HCT116 (cell line): ENCODE data around the gene SPRYD4. TPM values are rescaled to one million over a fixed set of nuclear protein-coding genes. Genes with fewer than 3 reads are reported as not detected.
A peak's percentile ranks its signal among the peaks of the same experiment; 100 is the strongest.
"Not testable (repeated sequence)": the region's sequence is repeated elsewhere in the genome, so short reads cannot be mapped to it uniquely, and the experiment has no call there.

ENCODE experiments used
- ATAC-seq: fragments of 200-7000 bp; cut with Tn5 transposase; 2 replicates; pipeline ENCODE4 v1.9.1; 2020; ENCODE audit warnings: mild to moderate bottlenecking, moderate library complexity
- BruUV-seq: library from RNA; stranded (reverse); fragments of 400-500 nt; replicated peaks from 2 replicates; lab custom pipeline; 2021; lab: Mats Ljungman, UMichigan
- CTCF ChIA-PET: fragments of 300-600 bp; sonication (Branson Sonifier 250); formaldehyde crosslinking; loops from one replicate; lab custom pipeline; 2021; ENCODE audit warnings: antibody characterized with exemption; lab: Charles Lee
- POLR2A ChIA-PET: fragments of 300-600, 350-600 bp; sonication (Branson Sonifier 250); formaldehyde crosslinking; loops from one replicate; lab custom pipeline; 2021; ENCODE audit warnings: antibody characterized with exemption; lab: Charles Lee
- RAD21 ChIA-PET, 2 experiments: fragments of 300-600 bp; sonication (Branson Sonifier 250); formaldehyde crosslinking; loops; one replicate each; lab custom pipeline; 2023; ENCODE audit warnings: low total read pairs in 2 of 2; ENCODE audit not compliant: uncharacterized antibody in 2 of 2, unreplicated experiment in 2 of 2, low non-redundant PET in 1 of 2; lab: Charles Lee
- DNase-seq: peaks from one replicate; pipeline ENCODE4 v3.0.0-alpha.2; 2010; ENCODE audit warnings: low read depth, low spot score
- H2AFZ ChIP-seq: fragments of 200-600 bp; shearing (Covaris generic), sonication (generic); 2 replicates; pipeline ENCODE4 v1.6.1; 2017; ENCODE audit warnings: low read depth, mixed run types, mixed read lengths, antibody characterized with exemption, low read length; ENCODE audit not compliant: poor library complexity, severe bottlenecking
- H3K27ac ChIP-seq: 2 replicates; pipeline ENCODE4 v1.5.1; 2012; ENCODE audit warnings: low read depth, low read length
- H3K27me3 ChIP-seq: fragments of 200-600 bp; sonication (generic); 2 replicates; pipeline ENCODE4 v1.6.1; 2016; ENCODE audit warnings: mixed run types, low read length, mixed read lengths; ENCODE audit not compliant: insufficient read depth
- H3K36me3 ChIP-seq, 2 experiments: fragments of 200-500 bp in 1 of 2; fragments of 200-600 bp in 1 of 2; sonication (Bioruptor generic) in 1 of 2; sonication (generic) in 1 of 2; 2 replicates each; pipeline versions ENCODE4 v1.5.1 to v1.6.1; 2014 to 2016; ENCODE audit warnings: low read length in 2 of 2, inconsistent platforms in 1 of 2, mixed read lengths in 1 of 2, mixed run types in 1 of 2; ENCODE audit not compliant: insufficient read depth in 2 of 2, control insufficient read depth in 1 of 2
- H3K4me1 ChIP-seq, 2 experiments: fragments of 200-600 bp in 1 of 2; sonication (generic) in 1 of 2; 2 replicates each; pipeline versions ENCODE4 v1.5.1 to v1.6.1; 2012 to 2017; ENCODE audit warnings: low read length in 2 of 2, inconsistent platforms in 1 of 2, mild to moderate bottlenecking in 1 of 2, mixed read lengths in 1 of 2, mixed run types in 1 of 2, moderate library complexity in 1 of 2; ENCODE audit not compliant: insufficient read depth in 2 of 2, control insufficient read depth in 1 of 2
- H3K4me2 ChIP-seq: fragments of 200-600 bp; sonication (generic); 2 replicates; pipeline ENCODE4 v1.6.1; 2017; ENCODE audit warnings: mixed run types, low read length, mixed read lengths
- H3K4me3 ChIP-seq, 2 experiments: fragments of 200-600 bp in 1 of 2; sonication (generic) in 1 of 2; replicated peaks in 1 of 2; 2 replicates each; pipeline ENCODE4 v1.5.1; 2011 to 2016; ENCODE audit warnings: low read length in 2 of 2, control low read depth in 1 of 2, low read depth in 1 of 2, mild to moderate bottlenecking in 1 of 2, mixed read lengths in 1 of 2, mixed run types in 1 of 2
- H3K79me2 ChIP-seq: fragments of 200-600 bp; sonication (generic); 2 replicates; pipeline ENCODE4 v1.6.1; 2017; ENCODE audit warnings: mild to moderate bottlenecking, mixed run types, low read length, moderate library complexity, mixed read lengths; ENCODE audit not compliant: insufficient read depth
- H3K9ac ChIP-seq: fragments of 200-600 bp; sonication (generic); 2 replicates; pipeline ENCODE4 v1.6.1; 2016; ENCODE audit warnings: low read length, mixed read lengths
- H3K9me2 ChIP-seq: fragments of 200-600 bp; sonication (generic), shearing (Covaris generic); 2 replicates; pipeline ENCODE4 v1.6.1; 2017; ENCODE audit warnings: mixed run types, mild to moderate bottlenecking, moderate library complexity; ENCODE audit not compliant: insufficient read depth
- H3K9me3 ChIP-seq, 2 experiments: fragments of 200-500 bp in 1 of 2; fragments of 200-600 bp in 1 of 2; sonication (Bioruptor generic) in 1 of 2; sonication (generic) in 1 of 2; 2 replicates each; pipeline ENCODE4 v1.6.1; 2014 to 2017; ENCODE audit warnings: low read length in 2 of 2, mixed read lengths in 2 of 2, inconsistent platforms in 1 of 2, low read depth in 1 of 2, mild to moderate bottlenecking in 1 of 2, mixed run types in 1 of 2, moderate library complexity in 1 of 2; ENCODE audit not compliant: control insufficient read depth in 1 of 2, insufficient read depth in 1 of 2
- H4K20me1 ChIP-seq: fragments of 200-600 bp; sonication (generic), shearing (Covaris generic); 2 replicates; pipeline ENCODE4 v1.6.1; 2017; ENCODE audit warnings: mixed run types, mild to moderate bottlenecking, moderate library complexity; ENCODE audit not compliant: insufficient read depth
- CBX3 ChIP-seq: IDR thresholded peaks from 2 replicates; pipeline ENCODE4 v1.6.1; 2012; ENCODE audit warnings: low read depth
- EGR1 ChIP-seq: IDR thresholded peaks from 2 replicates; pipeline ENCODE4 v1.6.1; 2012; ENCODE audit warnings: low read depth
- JUND ChIP-seq: IDR thresholded peaks from 2 replicates; pipeline ENCODE4 v1.6.1; 2012
- POLR2A ChIP-seq: IDR thresholded peaks from 2 replicates; pipeline ENCODE4 v1.7.0; 2011; ENCODE audit warnings: borderline replicate concordance; ENCODE audit not compliant: insufficient read depth, insufficient read length; ENCODE audit errors: extremely low read depth
- POLR2AphosphoS5 ChIP-seq: IDR thresholded peaks from 2 replicates; pipeline ENCODE4 v1.6.1; 2011; ENCODE audit warnings: mild to moderate bottlenecking, low read depth, low read length, moderate library complexity
- SIN3A ChIP-seq: IDR thresholded peaks from 2 replicates; pipeline ENCODE4 v1.6.1; 2012; ENCODE audit warnings: low read depth
- TCF7L2 ChIP-seq: IDR thresholded peaks from 2 replicates; pipeline ENCODE4 v1.7.0; 2011; ENCODE audit warnings: borderline replicate concordance, inconsistent platforms; ENCODE audit not compliant: insufficient read depth, insufficient read length; ENCODE audit errors: extremely low read depth
- YY1 ChIP-seq: IDR thresholded peaks from 2 replicates; pipeline ENCODE4 v1.6.1; 2011; ENCODE audit warnings: low read length, low read depth, moderate library complexity, mild to moderate bottlenecking; ENCODE audit not compliant: insufficient replicate concordance; ENCODE audit errors: extremely low read depth
- ZFX ChIP-seq: fragments of 450-650 bp; IDR thresholded peaks from 2 replicates; pipeline ENCODE4 v1.6.1; 2017
- intact Hi-C: fragments of 100-400 bp; cut with micrococcal nuclease; formaldehyde crosslinking; loops from 2 replicates; pipeline ENCODE4 v1.10.0; 2022
- total RNA-seq: library from RNA; stranded (reverse); gene quantifications from one replicate; pipeline ENCODE4 v1.2.1, GENCODE V29; 2021; ENCODE audit not compliant: unreplicated experiment
- TF ChIP-seq, protein P1 (sequence below), 3 experiments: fragments of 200-600 bp in 1 of 3; sonication (generic) in 1 of 3; IDR thresholded peaks in 2 of 3; conservative IDR thresholded peaks in 1 of 3; 2 replicates each; pipeline ENCODE4 v1.5.1; 2012 to 2017; ENCODE audit warnings: low read depth in 2 of 3, low read length in 2 of 3, antibody characterized with exemption in 1 of 3, borderline replicate concordance in 1 of 3, control low read depth in 1 of 3, mild to moderate bottlenecking in 1 of 3, mixed read lengths in 1 of 3, mixed run types in 1 of 3, moderate library complexity in 1 of 3; ENCODE audit not compliant: insufficient read depth in 1 of 3
- TF ChIP-seq, protein P2 (sequence below): IDR thresholded peaks from 2 replicates; pipeline ENCODE4 v1.6.1; 2012; ENCODE audit warnings: low read depth
- TF ChIP-seq, protein P3 (sequence below): IDR thresholded peaks from 2 replicates; pipeline ENCODE4 v1.6.1; 2012

The SPRYD4 gene
- total RNA-seq, 1 experiment from 2014 or later, result 2.5 TPM

DNA sequence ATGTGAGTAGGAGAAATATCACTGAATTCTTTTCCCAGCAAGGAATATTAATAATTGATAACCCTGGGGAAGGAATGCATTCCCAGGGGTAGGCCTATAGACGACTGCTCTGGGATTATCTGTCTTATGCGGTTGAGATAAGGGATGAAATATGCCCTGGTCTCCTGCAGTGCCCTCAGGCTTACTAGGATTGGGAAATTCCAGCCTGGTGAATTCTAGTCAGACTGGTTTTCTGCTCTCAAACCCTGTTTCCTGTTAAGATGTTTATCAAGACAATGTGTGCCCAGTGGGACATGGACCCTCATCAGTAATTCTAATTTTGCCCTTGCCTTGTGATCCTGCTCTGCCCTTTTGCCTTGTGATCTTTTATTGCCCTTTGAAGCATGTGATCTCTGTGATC, 25.2 kb upstream of the SPRYD4 start:
- POLR2A ChIA-PET, H3K9me2 ChIP-seq, intact Hi-C loops, H3K4me3 ChIP-seq, H3K4me2 ChIP-seq, ATAC-seq, H3K36me3 ChIP-seq, H3K9me3 ChIP-seq, CTCF ChIA-PET, H2AFZ ChIP-seq, H3K27me3 ChIP-seq: not testable (repeated sequence)
- peaks cover 65% of the 10 kb centered on the region for H3K79me2 ChIP-seq
- peaks cover 5 to 11% of the 10 kb centered on the region in 2 experiments; a peak in 2 of 4 replicates for H3K4me1 ChIP-seq
- peak; percentile 39; the same call in 1 of the 2 replicates for TF ChIP-seq CBX3
- TF ChIP-seq, all 23 proteins: peak for 1; not testable (repeated sequence) for 22
- RAD21 ChIA-PET, H3K9ac ChIP-seq, H4K20me1 ChIP-seq, DNase-seq, BruUV-seq, H3K27ac ChIP-seq: not testable (repeated sequence)

DNA sequence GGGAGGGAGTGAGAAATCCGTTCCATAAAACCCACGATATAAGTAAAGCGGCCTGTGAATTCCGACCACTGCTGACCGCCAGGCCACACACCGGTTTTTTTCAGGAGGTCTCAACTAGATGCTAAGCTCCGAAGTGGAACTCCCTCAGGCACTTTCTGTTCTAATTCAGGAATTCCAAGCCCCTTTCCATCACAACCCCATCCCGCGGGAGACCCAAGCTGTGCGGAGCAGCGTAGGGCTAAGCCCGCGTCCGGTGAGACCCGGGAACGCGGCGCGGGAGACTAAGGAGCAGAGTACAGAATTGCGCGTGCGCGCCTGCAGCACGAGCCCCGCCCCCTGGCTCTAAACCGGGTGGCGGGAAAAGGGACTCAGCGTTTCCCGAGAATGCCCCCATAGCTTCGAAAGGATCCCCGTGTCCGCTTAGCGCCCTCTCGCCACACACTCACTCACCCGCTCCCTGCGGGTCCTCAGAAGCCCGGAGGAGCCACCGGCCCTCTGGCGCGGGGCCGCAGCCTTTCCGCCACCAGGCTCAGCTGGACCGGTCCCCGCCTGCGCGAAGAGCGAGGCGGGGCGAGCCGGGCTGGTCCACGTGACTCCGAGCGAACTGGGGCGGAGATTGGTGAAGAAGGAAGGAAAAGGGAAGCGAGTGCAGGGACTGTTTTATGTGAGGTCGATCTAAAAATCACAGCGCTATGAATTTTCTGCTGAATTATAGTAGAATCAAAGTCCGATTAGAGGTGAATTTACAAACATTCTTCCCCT, 19.3 kb upstream of the SPRYD4 start, which contains the start of gene TIMELESS:
Gene TIMELESS (minus strand): TSS at position 567 of the 762 bp plus-strand sequence. CDS start 15,256 bp downstream, outside the sequence.
- intact Hi-C loops, result no loop called here
- no peaks in the 10 kb centered on the region for H3K9me2 ChIP-seq
- H3K36me3 ChIP-seq, result no peaks in the 10 kb centered on the region
- RAD21 ChIA-PET, result no interaction called here
- peak; percentile 76 for DNase-seq
- ATAC-seq, result peak; percentile 96
- peak within 1 kb of the TSS; percentile 81 for H3K4me2 ChIP-seq
- H3K9me3 ChIP-seq, result no peaks in the 10 kb centered on the region
- POLR2A ChIA-PET, result interaction anchor here (1.0 to 1.3 kb wide), 4 partner anchors 9 to 89 kb away, joined by 3 to 6 read pairs (median 4); partner anchors contain the start of gene STAT2
- peak within 1 kb of the TSS; percentile 92 for H3K9ac ChIP-seq
- BruUV-seq, result TSS peak; percentile 82
- H2AFZ ChIP-seq, result peak within 1 kb of the TSS; percentile 58
- CTCF ChIA-PET, result interaction anchor here (0.8 to 1.8 kb wide), 3 partner anchors 10 to 15 kb away, joined by 3 to 6 read pairs (median 4); no protein-coding TSS in a partner anchor
- peaks cover 31% of the 10 kb centered on the region for H3K79me2 ChIP-seq
- TF ChIP-seq TCF7L2, result peak; percentile 31
- TF ChIP-seq JUND, result no peak
- peak; percentile 41; the same call in 1 of the 2 replicates for TF ChIP-seq SIN3A
- TF ChIP-seq ZFX, result peak; percentile 89; the same call in 1 of the 2 replicates
- peak; percentile 11 for TF ChIP-seq YY1
- no peak for TF ChIP-seq EGR1
- TF ChIP-seq, protein P1, sequence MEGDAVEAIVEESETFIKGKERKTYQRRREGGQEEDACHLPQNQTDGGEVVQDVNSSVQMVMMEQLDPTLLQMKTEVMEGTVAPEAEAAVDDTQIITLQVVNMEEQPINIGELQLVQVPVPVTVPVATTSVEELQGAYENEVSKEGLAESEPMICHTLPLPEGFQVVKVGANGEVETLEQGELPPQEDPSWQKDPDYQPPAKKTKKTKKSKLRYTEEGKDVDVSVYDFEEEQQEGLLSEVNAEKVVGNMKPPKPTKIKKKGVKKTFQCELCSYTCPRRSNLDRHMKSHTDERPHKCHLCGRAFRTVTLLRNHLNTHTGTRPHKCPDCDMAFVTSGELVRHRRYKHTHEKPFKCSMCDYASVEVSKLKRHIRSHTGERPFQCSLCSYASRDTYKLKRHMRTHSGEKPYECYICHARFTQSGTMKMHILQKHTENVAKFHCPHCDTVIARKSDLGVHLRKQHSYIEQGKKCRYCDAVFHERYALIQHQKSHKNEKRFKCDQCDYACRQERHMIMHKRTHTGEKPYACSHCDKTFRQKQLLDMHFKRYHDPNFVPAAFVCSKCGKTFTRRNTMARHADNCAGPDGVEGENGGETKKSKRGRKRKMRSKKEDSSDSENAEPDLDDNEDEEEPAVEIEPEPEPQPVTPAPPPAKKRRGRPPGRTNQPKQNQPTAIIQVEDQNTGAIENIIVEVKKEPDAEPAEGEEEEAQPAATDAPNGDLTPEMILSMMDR (IDR thresholded peaks at IDR 0.05 in 2 of 3, conservative IDR thresholded peaks at IDR 0.05 in 1 of 3; ENCODE audit: borderline replicate concordance in 1 of 3, insufficient read depth in 1 of 3, low read depth in 2 of 3, low read length in 2 of 3), result no peak
- TF ChIP-seq POLR2AphosphoS5, result peak; percentile 90
- peak; percentile 97 for TF ChIP-seq POLR2A
- TF ChIP-seq, protein P2, sequence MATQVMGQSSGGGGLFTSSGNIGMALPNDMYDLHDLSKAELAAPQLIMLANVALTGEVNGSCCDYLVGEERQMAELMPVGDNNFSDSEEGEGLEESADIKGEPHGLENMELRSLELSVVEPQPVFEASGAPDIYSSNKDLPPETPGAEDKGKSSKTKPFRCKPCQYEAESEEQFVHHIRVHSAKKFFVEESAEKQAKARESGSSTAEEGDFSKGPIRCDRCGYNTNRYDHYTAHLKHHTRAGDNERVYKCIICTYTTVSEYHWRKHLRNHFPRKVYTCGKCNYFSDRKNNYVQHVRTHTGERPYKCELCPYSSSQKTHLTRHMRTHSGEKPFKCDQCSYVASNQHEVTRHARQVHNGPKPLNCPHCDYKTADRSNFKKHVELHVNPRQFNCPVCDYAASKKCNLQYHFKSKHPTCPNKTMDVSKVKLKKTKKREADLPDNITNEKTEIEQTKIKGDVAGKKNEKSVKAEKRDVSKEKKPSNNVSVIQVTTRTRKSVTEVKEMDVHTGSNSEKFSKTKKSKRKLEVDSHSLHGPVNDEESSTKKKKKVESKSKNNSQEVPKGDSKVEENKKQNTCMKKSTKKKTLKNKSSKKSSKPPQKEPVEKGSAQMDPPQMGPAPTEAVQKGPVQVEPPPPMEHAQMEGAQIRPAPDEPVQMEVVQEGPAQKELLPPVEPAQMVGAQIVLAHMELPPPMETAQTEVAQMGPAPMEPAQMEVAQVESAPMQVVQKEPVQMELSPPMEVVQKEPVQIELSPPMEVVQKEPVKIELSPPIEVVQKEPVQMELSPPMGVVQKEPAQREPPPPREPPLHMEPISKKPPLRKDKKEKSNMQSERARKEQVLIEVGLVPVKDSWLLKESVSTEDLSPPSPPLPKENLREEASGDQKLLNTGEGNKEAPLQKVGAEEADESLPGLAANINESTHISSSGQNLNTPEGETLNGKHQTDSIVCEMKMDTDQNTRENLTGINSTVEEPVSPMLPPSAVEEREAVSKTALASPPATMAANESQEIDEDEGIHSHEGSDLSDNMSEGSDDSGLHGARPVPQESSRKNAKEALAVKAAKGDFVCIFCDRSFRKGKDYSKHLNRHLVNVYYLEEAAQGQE, result no peak
- TF ChIP-seq, protein P3, sequence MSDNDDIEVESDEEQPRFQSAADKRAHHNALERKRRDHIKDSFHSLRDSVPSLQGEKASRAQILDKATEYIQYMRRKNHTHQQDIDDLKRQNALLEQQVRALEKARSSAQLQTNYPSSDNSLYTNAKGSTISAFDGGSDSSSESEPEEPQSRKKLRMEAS, result peak; percentile 88
- no peaks in the 10 kb centered on the region for H3K27me3 ChIP-seq
- peaks cover 5 to 21% of the 10 kb centered on the region in 2 experiments; a peak in 3 of 4 replicates for H3K4me1 ChIP-seq
- H4K20me1 ChIP-seq, result no peaks in the 10 kb centered on the region
- H3K4me3 ChIP-seq, result peak within 1 kb of the TSS; percentile 74 to 80
- H3K27ac ChIP-seq, result peak within 1 kb of the TSS; percentile 85
